Cardiac muscle cell (in vitro differentiated cells and primary cell): ENCODE measurements around the gene RASSF7. TPM values are rescaled to one million over a fixed set of nuclear protein-coding genes. Genes with fewer than 3 reads are reported as not detected.
A peak's percentile ranks its signal among the peaks of the same experiment; 100 is the strongest.

Experiments used
- DNase-seq, 2 donors: peaks; one replicate each; pipeline versions ENCODE4 v3.0.0 to v3.0.0-alpha.2; 2010 to 2017; ENCODE audit warnings: low read depth in 1 of 2, low spot score in 1 of 2
- H3K27ac ChIP-seq: fragments of 200-600 bp; sonication (generic); 2 replicates; pipeline ENCODE4 v1.5.1; 2016
- H3K27me3 ChIP-seq: fragments of 200-600 bp; sonication (generic); 2 replicates; pipeline ENCODE4 v1.6.0; 2016; ENCODE audit warnings: control low read depth
- H3K36me3 ChIP-seq: fragments of 200-600 bp; sonication (generic); 2 replicates; pipeline ENCODE4 v1.5.1; 2016; ENCODE audit warnings: control low read depth
- H3K4me1 ChIP-seq: fragments of 200-600 bp; sonication (generic); 2 replicates; pipeline ENCODE4 v1.8.1; 2017; ENCODE audit warnings: low read depth, mild to moderate bottlenecking, mixed run types
- H3K4me3 ChIP-seq: fragments of 200-600 bp; sonication (generic); 2 replicates; pipeline ENCODE4 v1.5.1; 2016; ENCODE audit warnings: mild to moderate bottlenecking
- H3K9me3 ChIP-seq: fragments of 200-600 bp; sonication (generic); 2 replicates; pipeline ENCODE4 v1.5.1; 2017; ENCODE audit warnings: low read depth, mild to moderate bottlenecking, control low read depth
- polyA plus RNA-seq: library from polyadenylated mRNA; unstranded; fragments of >200 nt; fragmentation: Nextera tagmentation; extraction: Ambion mirVana; gene quantifications from 2 replicates; pipeline ENCODE4 v1.2.1, GENCODE V29; 2016
- total RNA-seq: library from RNA; depleted of rRNA; stranded (reverse); fragments of >200 nt; gene quantifications from 2 replicates; pipeline ENCODE4 v1.2.3, GENCODE V29; 2016
- TF ChIP-seq, protein P1 (sequence below): IDR thresholded peaks from 2 replicates; pipeline ENCODE4 v1.5.1; 2012; ENCODE audit warnings: low read depth, mild to moderate bottlenecking, low read length

RASSF7 gene
- total and polyA plus RNA-seq, 2 experiments from 2014 or later: 49.5 to 66.7 TPM

DNA sequence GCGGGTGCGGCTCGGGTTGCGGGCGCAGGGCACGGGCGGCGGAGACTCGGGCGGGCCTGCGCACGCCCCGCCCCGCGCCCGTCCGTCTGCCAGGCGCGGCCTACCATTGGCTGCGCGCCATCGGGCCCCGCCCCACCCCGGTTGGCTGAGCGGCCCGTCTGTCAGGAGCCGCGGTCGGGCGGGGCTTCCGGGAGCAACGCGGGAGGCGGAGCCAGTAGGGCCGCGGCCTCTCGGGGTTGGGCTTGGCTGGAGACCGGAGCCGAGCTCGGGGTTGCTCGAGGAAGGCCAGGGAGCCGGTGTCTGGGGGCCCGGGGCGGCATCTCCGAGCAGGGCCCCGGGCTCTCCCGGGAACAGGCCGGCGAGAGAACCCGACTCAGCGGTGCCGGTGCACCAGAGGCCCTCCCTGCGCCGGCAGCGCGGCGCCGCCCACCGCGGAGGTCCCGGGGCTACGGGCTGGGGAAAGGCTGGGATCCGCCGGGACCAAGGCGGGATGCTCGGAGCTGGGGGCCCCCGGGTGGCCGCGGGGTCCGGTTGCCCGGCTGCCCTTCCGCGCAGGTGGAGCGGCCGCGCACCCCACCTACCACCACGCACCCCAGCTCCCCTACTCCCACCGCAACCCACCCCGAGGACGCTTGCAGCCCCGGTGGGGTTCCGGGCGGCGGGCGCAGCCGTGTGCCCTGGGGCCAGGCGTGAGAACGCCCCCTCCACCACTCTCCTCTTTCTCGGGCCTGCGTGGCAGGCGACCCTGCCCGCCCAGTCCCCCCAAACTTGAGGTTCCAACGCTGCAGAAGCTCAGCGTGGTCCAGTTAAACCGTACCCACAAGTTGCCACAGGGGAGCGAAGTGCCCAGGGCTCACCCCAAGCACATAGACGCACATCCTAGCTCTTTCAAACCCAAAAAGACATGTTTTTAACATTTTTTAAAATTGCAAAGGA is 25.0 kb upstream of the RASSF7 start, which contains the start of gene HRAS:
TSS of gene HRAS (minus strand) at position 58 of the 936 bp plus-strand sequence.
- H3K27me3 ChIP-seq: no peaks in the 10 kb centered on the region
- H3K9me3 ChIP-seq: no peaks in the 10 kb centered on the region
- H3K4me3 ChIP-seq: peak within 1 kb of the TSS; percentile 98
- TF ChIP-seq, protein P1, sequence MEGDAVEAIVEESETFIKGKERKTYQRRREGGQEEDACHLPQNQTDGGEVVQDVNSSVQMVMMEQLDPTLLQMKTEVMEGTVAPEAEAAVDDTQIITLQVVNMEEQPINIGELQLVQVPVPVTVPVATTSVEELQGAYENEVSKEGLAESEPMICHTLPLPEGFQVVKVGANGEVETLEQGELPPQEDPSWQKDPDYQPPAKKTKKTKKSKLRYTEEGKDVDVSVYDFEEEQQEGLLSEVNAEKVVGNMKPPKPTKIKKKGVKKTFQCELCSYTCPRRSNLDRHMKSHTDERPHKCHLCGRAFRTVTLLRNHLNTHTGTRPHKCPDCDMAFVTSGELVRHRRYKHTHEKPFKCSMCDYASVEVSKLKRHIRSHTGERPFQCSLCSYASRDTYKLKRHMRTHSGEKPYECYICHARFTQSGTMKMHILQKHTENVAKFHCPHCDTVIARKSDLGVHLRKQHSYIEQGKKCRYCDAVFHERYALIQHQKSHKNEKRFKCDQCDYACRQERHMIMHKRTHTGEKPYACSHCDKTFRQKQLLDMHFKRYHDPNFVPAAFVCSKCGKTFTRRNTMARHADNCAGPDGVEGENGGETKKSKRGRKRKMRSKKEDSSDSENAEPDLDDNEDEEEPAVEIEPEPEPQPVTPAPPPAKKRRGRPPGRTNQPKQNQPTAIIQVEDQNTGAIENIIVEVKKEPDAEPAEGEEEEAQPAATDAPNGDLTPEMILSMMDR: no peak
- peaks cover 7% of the 10 kb centered on the region for H3K36me3 ChIP-seq
- H3K27ac ChIP-seq: peak within 1 kb of the TSS; percentile 85
- peaks cover 12% of the 10 kb centered on the region for H3K4me1 ChIP-seq
- peak; percentile 96 to 97 for DNase-seq

DNA sequence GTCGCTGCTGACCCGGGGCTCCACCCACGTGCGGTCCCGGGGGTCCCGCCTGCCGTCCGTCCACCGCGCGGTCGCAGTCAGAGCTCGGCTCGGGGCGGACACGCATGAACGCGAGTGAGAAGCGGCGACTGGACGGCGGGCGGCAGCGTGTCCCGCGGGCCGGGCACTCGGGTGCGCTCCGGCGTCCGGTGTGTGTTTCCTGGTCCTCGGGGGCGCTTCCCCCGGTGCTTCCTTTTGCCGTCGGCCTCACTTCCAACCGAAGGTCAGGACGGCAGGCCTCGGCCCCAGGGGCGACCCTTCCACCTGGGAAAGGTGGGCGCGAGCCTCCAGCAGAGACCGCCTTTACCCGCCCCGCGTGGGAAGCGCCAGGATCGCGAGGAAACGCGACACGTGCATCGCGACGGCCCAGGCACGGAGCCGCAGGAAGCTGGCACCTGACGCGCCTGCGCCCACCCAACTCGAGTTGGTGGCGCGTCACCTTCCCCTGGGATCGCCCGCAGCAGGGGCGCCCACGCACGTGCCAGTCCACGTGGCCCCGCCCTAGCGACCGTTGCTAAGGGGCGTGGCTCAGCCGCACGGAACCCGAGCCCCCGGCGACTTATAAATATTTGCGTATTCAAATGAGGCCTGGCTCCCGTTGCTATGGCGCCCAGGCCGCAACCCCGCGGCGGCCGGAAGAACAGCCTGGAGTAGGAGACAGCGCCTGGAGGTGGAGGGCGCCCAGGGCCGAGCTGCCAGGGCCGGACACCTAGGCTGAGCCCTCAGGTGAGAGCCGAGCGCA is 23.7 kb upstream of the RASSF7 start, which contains the start of gene LRRC56:
TSS of gene LRRC56 (plus strand) at position 687 of the 781 bp plus-strand sequence. CDS start 3,158 bp downstream, outside the sequence.
- TF ChIP-seq, protein P1: no peak
- H3K27ac ChIP-seq: no peak within 1 kb of the TSS
- H3K4me1 ChIP-seq: peaks cover 12% of the 10 kb centered on the region
- peak within 1 kb of the TSS; percentile 66 for H3K4me3 ChIP-seq
- no peaks in the 10 kb centered on the region for H3K9me3 ChIP-seq
- H3K36me3 ChIP-seq: peaks cover 6% of the 10 kb centered on the region
- H3K27me3 ChIP-seq: no peaks in the 10 kb centered on the region
- peak; percentile 87 to 89 for DNase-seq

DNA sequence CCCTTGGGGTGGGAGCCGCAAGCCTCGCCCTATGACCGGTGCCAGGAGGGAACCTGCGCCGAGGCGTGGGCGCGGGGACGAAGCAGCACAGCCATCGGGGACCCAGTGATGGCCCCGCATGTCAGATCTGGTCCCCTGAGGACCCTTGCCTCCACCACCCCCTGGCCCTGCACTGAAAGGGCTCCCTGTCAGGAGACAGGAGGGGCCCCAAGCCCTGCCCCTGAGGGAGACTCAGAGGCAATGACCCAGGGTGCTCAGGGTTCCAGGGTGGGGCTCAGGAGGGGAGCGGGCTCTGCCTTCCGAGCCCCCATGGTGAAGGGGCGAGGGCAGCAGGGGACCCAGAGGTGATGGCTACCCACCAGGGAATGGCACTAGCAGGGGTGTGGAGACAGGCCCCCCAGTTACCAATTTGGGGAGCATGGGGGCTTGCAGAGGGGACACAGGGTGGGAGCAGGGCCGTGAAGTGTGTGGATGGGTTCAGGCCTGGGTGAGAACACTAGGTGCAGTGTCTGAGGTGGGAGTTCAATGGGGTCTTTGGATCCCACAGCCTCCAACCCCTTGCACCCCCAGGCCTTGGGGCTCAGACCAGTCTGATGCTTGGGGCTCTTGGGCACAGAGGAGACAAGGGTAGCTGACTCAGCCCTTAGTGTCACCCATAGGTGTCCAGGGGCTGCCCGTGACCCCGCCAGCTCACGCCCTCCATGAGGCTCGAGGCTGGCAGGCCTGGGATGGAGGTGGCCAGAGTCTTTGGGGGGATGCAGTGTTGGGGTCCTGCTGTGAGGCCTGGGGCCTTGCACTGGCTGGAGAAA is 22.9 kb upstream of the RASSF7 start:
- Histone ChIP-seq H3K4me3 (peak overlapping the region; percentile 18), H3K27me3 (no peaks in the 10 kb centered on the region), H3K36me3 (no peaks in the 10 kb centered on the region), H3K4me1 (peaks cover 12% of the 10 kb centered on the region), H3K9me3 (no peaks in the 10 kb centered on the region), H3K27ac (no peak overlapping the region)
- DNase-seq: no peak
- TF ChIP-seq, protein P1: no peak

DNA sequence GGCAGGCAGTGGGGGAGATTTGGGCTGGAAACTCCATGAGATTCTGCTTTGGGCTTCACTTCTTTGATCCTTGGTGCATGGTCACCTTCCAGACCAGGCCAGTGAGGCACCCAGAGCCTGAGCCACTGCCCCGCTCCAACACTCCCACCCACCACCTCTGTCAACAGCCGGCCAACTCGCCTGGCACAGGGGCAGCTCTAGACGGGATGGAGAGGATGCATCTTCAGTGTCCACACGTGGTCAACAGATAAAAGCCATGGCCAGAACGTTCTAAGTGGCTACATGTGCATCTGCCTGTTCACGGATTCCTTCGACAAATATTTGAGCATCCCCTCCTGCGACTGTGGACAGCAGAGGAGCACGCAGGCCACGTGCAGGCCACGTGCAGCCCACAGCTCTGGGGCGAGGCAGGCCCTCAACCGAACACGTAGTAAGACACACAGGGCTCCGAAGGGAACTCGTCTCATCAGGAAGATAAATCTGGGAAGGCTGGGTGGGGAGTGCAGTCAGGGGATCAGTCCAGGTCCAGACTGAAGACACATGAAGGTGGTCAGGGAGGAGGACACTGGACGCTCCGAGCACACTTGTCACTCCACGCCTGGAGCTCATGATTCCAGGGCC is 22.2 kb upstream of the RASSF7 start:
- no peaks in the 10 kb centered on the region for H3K27me3 ChIP-seq
- H3K4me1 ChIP-seq: peaks cover 12% of the 10 kb centered on the region
- no peak overlapping the region for H3K27ac ChIP-seq
- H3K36me3 ChIP-seq: no peaks in the 10 kb centered on the region
- TF ChIP-seq, protein P1: no peak
- no peak overlapping the region for H3K4me3 ChIP-seq
- no peaks in the 10 kb centered on the region for H3K9me3 ChIP-seq
- no peak for DNase-seq
